ENCODE data around the gene SYT14.
A peak's percentile ranks its signal among the peaks of the same experiment; 100 is the strongest.
"Not testable (repeated sequence)": the region's sequence is repeated elsewhere in the genome, so short reads cannot be mapped to it uniquely, and the experiment has no call there.

Gene SYT14

DNA sequence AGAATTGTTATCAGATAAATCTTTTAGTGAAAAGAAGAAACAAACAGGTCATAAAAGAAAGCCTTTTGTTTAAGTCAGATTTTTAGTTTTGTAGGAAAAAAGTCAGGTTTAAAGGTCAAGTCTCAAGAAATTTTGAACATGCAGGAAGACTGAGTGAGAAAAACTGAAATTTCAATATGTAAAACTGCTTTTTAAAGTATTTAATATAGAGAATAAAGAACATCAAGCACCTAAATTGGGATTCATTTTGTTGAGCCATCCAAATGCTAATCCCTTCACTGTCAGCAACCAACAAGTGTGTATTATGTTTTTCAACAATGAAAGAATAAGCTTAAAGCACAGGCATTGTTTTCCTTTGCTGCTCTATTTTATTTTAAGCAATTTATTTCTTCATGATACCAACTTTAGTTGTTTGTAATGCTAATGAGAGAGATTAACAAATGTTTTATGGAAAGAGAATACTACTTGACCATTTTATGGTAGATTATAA, 179.7 kb downstream of the SYT14 start:
- no peak for DNase-seq (ENCODE audit: low read depth)

DNA sequence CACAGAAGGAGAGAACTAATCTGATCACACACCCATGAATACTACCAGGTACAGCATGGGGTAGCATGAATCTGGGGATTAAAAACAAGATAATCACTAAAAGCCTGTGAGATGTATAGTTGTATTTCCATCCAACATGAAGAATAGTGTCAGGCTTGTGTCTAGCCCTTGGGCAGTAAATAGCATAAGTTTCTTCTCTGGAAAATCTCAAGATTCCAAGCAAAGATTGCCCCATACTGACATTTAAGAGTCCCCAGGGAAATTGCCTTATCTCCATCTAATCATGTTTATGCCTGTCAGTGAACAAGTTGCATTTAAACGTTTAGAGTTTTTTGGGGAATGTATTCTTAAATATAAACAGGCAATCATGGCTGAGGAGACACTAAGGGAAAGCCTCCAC, 185.4 kb downstream of the SYT14 start:
- no peak for DNase-seq (ENCODE audit: low read depth)

DNA sequence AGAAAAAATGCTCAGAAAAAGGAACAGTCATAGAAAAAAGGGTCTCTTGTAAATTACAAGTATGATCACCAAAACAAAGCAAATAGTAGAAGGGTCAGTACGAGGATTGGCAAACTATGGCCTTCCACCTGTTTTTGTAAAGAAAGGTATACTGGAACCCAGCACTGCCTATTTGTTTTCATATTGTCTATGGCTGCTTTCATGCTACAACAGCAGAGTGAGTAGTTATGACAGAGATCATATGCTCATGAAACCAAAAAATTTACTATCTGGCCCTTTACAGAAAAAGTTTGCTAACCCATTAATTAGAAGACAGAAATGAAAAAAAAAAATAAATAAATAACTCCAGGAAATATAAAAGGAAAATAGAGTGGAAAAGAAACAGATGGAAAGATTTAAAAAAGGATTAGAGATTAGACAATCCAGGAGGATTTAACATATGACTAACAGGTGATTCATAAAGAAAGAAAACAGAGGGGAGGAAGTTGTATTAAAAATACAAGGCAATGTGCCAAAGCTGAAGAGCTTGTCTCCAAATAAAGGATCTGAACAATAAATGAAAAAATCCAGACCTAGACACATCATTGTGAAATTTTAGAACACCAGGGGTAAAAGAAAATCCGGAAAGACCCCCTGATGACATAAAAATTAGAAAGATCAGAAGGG, 186.0 kb downstream of the SYT14 start:
- DNase-seq (ENCODE audit: low read depth): no peak

- no peak for DNase-seq (ENCODE audit: low read depth)
Observed at GRCh38 chr1:210124736-210125135, 186.7 kb downstream of the SYT14 start.

- no peak for DNase-seq (ENCODE audit: low read depth)
Observed at GRCh38 chr1:210125143-210125542, 187.1 kb downstream of the SYT14 start.

DNA sequence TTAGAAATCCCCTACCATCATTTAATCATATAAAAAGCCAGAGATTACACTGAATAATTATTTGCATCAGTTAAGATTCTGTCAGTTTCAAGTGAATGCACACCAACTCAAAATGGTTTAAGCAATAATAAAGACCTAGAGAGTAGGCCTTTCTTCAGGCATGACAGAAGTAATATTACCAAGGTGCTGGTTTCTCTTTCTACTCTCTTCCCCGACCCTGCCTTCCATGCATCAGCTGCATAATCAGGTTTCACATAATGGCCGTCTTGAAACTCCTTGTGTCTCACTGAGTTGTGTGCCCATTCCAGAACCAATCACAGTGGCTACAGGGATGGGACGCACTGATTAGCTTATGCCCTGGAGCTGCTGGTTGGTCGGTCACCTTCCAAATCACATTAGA, 191.1 kb downstream of the SYT14 start:
- DNase-seq (ENCODE audit: low read depth): no peak

GRCh38 chr1:210129759-210130158, 191.7 kb downstream of the SYT14 start:
- DNase-seq (ENCODE audit: low read depth): no peak

DNA sequence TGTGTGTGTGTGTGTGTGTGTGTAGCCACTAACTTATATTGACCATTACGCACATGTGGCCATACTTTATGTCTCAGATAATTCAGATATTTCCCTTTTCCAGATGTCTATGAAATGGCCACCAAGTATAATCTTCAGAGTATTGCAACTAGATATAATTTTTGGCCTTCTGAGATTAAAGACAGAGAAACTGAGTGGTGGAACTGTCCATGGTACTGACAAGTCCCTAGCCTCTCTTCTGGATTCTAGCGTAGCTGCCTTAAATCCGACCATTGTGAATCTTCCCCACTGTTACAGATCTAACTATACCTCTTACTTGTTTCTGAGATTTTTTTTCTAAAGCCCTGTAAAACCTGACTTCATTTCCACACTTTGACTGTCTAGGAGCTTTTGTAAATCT, 194.6 kb downstream of the SYT14 start:
- DNase-seq (ENCODE audit: low read depth): no peak

DNA sequence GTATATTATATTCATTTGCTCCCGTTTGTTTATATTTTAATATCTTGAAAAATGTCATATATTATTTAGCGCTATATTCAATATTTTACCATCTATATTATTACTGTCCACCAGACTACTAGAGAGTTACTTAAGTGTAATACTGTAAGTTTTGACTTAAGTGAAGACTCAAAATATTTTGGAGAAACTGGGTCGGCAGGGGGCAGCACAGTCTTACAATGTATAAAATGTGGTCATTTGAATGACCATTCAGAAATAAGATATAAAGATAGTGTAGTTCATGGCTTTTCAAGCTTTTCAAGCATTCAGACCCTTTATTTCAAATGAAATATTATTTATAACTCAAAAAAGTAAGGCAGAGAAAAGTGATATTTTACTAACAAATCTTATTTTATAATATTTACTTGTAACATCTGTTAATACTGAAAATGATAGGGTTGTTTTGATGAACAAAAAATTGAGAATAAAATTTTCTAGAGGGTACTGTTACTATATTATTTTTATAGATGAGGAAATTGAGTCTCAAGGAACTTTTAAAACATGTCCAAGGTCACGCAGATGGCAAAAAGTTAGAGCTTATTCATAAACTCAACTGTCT, 205.5 kb downstream of the SYT14 start:
- DNase-seq (ENCODE audit: low read depth): peak; percentile 27

DNA sequence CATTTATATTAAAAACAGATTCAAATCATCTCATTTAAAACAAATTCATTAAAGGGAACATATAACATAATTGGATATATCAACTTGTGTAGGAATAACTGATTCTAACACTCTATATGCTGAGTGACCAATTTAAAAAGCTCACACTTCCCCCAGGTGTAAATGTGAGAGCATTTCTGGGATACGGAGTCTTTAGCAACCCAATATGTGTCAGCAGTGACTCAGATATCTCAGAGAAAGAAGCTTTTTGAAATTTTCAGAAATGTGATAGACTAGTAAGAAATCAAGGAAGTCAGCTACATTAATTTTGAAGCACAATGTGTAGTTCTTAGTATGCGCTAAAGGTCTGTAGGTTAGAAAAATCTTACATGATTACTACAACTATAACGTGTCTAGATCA, 206.7 kb downstream of the SYT14 start:
- no peak for DNase-seq (ENCODE audit: low read depth)

- no peak for DNase-seq (ENCODE audit: low read depth)
Observed at GRCh38 chr1:210151052-210151672, 213.1 kb downstream of the SYT14 start.

DNA sequence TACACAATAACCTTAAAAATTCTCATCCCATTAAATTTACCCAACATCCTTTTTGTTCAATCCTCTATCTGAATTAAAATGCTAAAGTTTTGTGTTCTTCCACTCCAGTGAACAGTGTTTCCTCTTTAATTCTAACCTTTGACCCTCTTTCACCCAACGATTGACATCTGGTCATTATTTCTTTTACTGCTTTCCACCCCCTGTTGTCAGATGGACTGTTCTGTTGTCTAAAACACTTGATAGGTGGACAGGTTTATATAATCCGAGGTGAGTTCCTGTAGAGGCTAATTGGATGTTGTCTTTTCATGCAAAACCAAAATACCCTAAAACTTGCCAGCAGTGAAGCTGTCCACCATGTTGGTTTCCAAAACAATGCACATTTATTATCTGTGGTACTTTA, 221.2 kb downstream of the SYT14 start:
- DNase-seq (ENCODE audit: low read depth): no peak

DNA sequence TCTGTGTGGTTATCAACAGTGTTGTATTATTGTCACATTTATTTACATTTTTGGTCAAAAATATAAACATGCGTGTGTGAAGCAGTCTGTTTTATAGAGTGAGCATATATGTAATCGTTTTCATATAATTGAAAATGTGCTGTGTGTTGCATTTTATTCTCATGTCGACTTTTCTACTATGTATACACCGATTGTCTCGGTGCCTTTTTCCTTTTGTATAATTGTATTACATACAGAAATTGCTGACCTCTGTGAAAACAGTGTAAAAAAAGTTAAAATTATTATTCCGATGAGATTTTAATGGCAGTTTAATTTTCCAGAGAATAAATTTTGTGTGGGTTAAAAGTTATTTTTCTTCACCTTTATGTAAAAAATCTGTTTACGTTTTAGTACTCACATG, 232.2 kb downstream of the SYT14 start:
- no peak for DNase-seq (ENCODE audit: low read depth)

DNA sequence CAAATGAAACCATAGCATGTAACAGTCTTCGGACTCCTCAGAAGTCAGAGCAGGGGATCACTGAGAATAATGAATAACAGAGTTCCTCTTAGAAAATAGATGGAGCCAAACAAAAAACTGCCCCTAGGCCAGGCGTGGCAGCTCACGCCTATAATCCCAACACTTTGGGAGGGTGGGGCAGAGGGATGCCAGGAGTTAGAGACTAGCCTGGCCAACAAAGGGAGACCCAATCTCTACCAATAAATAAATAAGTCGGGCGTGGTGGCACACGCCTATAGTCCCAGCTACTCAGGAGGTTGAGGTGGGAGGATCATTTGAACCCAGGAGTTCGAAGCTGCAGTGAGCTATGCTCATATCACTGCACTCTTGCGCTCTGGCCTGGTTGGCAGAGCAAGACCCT, 236.1 kb downstream of the SYT14 start:
- no peak for DNase-seq (ENCODE audit: low read depth)

GRCh38 chr1:210185063-210185462, 247.0 kb downstream of the SYT14 start:
- no peak for DNase-seq (ENCODE audit: low read depth)

DNA sequence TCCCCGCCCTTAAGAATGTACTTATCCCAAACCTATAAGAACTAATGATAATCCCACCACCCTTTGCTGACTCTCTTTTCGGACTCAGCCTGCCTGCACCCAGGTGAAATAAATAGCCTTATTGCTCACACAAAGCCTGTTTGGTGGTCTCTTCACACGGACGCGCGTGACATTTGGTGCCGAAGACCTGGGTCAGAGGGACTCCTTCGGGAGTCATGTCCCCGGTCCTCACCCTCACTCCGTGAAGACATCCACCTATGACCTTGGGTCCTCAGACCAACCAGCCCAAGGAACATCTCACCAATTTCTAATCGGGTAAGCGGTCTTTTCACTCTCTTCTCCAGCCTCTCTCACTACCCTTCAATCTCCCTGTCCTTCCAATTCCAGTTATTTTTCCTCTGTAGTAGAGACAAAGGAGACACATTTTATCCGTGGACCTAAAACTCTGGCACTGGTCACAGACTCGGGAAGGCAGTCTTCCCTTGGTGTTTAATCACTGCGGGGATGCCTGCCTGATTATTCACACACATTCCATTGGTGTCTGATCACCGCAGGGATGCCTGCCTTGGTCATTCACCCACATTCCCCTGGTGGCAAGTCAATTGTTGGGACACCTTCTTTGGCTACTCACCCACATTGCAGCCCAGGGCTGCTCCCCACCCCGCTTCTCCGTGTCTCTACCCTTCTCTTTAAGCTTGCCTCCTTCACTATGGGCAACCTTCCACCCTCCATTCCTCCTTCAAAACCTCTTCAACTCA, 250.0 kb downstream of the SYT14 start:
- DNase-seq (ENCODE audit: low read depth): not testable (repeated sequence)

GRCh38 chr1:210189426-210189825, 251.4 kb downstream of the SYT14 start:
- no peak for DNase-seq (ENCODE audit: low read depth)

DNA sequence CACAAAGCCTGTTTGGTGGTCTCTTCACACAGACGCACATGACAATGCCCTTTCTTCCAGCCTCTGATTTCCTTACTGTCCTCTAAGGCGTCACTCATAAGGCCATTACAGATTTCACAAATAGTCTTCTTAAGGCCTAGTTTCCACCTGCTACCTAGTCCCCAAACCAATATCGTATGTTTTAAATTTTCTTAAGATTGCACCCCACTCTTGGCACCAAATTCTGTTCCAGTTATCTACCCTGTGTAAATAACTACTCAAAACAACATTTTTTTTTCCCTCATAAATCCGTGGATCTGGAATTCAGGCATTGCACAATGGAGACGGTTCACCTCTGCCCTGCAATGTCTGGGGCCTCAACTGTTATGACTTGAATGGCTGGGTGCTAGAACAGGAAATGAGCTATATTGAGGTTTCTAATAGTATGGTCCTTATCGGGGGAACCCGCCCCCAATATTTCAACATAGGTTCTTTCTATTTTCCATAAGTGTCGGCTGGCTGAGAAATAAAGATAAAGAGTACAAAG, 257.7 kb downstream of the SYT14 start:
- no peak for DNase-seq (ENCODE audit: low read depth)

GRCh38 chr1:210196266-210196665, 258.2 kb downstream of the SYT14 start:
- not testable (repeated sequence) for DNase-seq (ENCODE audit: low read depth)

GRCh38 chr1:210198840-210199239, 260.8 kb downstream of the SYT14 start:
- no peak for DNase-seq (ENCODE audit: low read depth)

DNA sequence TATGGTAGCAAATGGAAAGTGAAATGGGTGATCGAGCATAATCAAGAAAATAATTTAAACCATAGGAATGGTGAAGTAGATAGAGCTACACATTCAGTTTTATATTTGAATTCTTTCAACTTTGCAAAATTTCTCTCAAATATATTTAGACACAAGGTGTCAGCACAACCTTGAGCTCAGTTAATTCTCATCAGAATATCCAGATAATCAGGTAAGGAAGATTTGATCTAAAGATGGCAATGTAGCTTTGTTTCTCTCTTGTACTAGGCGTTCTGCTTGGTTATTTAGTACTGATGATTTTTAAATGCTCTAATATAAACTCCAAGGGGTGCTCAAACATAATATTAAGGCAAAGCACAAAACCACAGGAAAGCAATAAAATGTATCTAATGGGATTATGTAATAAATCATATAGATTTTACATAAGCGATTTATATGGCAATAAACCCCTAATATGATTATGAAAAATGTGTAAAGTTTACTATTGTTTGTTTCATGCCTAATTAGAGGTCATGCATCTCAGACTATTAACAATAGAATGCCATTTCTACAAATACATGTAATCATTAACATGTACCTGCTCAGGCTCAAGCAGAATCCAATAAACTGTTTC, 262.2 kb downstream of the SYT14 start:
- DNase-seq (ENCODE audit: low read depth): no peak

GRCh38 chr1:210201681-210202080, 263.7 kb downstream of the SYT14 start:
- DNase-seq (ENCODE audit: low read depth): no peak

Measured in activated T-cell treated with anti-CD3 and anti-CD28 coated beads for 48 hours (primary cell).